Head of caudate nucleus (tissue), 42 donors: ENCODE measurements around the gene CSTPP1.
"Not testable (repeated sequence)": the region's sequence is repeated elsewhere in the genome, so short reads cannot be mapped to it uniquely, and the experiment has no call there.

Experiments used
- DNase-seq, 42 donors: peaks; one replicate each; pipeline versions ENCODE4 v3.0.0 to v3.0.0-alpha.2; 2020 to 2021; ENCODE audit warnings: mixed read lengths in 7 of 42
- intact Hi-C: fragments of 100-400 bp; cut with DNase I; formaldehyde crosslinking; loops from one replicate; pipeline ENCODE4 v1.15.0; 2022

The CSTPP1 gene

GRCh38 chr11:47180006-47180787, 243.6 kb downstream of the CSTPP1 start:
- intact Hi-C loops: no loop called here
- DNase-seq: no peak

- no peak for DNase-seq
- intact Hi-C loops: no loop called here
Measured at GRCh38 chr11:47181271-47181670, 244.7 kb downstream of the CSTPP1 start.

- no peak for DNase-seq
- intact Hi-C loops: no loop called here
Measured at GRCh38 chr11:47182380-47182779, 245.8 kb downstream of the CSTPP1 start.

- intact Hi-C loops: no loop called here
- no peak for DNase-seq
Measured at GRCh38 chr11:47183031-47183856, 246.7 kb downstream of the CSTPP1 start.

GRCh38 chr11:47183969-47184368, 247.4 kb downstream of the CSTPP1 start:
- intact Hi-C loops: loop anchor here (2.0 kb wide), 1 partner anchor 31 kb away; the partner anchor contains the start of gene DDB2
- no peak for DNase-seq

- peak; percentile 77 to 95 (median 89) for DNase-seq
- intact Hi-C loops: loop anchor here (2.0 kb wide), 1 partner anchor 30 kb away; the partner anchor contains the start of gene DDB2
Measured at GRCh38 chr11:47184711-47185304, 248.2 kb downstream of the CSTPP1 start.

- intact Hi-C loops: loop anchor here (2.0 kb wide), 1 partner anchor 29 kb away; the partner anchor contains the start of gene DDB2
- peak in 20 of 42 donors; percentile 21 to 79 (median 50) for DNase-seq
Measured at GRCh38 chr11:47185305-47186075, 248.9 kb downstream of the CSTPP1 start.

GRCh38 chr11:47186076-47186699, 249.6 kb downstream of the CSTPP1 start, which contains the start of gene PACSIN3:
Gene PACSIN3, minus strand, starts transcription at chr11:47186434. Its CDS starts 3,707 bp downstream, at chr11:47182727.
- intact Hi-C loops: no loop called here

GRCh38 chr11:47186700-47187695, 250.4 kb downstream of the CSTPP1 start:
- peak; percentile 33 to 87 (median 68) for DNase-seq
- intact Hi-C loops: no loop called here

More at GRCh38 chr11:47186076-47186699, 249.6 kb downstream of the CSTPP1 start, which contains the start of gene PACSIN3:
- DNase-seq: peak in 26 of 42 donors; percentile 12 to 73 (median 33)

- DNase-seq: no peak
- intact Hi-C loops: no loop called here
Measured at GRCh38 chr11:47187723-47188122, 251.2 kb downstream of the CSTPP1 start.

GRCh38 chr11:47188259-47188658, 251.7 kb downstream of the CSTPP1 start:
- intact Hi-C loops: no loop called here
- DNase-seq: no peak

- intact Hi-C loops: no loop called here
- DNase-seq: no peak
Measured at GRCh38 chr11:47189100-47189834, 252.7 kb downstream of the CSTPP1 start.

- DNase-seq, intact Hi-C loops: not testable (repeated sequence)
Measured at GRCh38 chr11:47191137-47191536, 254.6 kb downstream of the CSTPP1 start.

- no peak for DNase-seq
- intact Hi-C loops: no loop called here
Measured at GRCh38 chr11:47192111-47192510, 255.6 kb downstream of the CSTPP1 start.

- DNase-seq, intact Hi-C loops: not testable (repeated sequence)
Measured at GRCh38 chr11:47198161-47198560, 261.6 kb downstream of the CSTPP1 start.

GRCh38 chr11:47201015-47201414, 264.5 kb downstream of the CSTPP1 start:
- DNase-seq: peak in 1 of 42 donors; percentile 7

More at GRCh38 chr11:47201015-47201414, 264.5 kb downstream of the CSTPP1 start:
- intact Hi-C loops: no loop called here
